Gastrocnemius medialis (tissue), 4 donors: ENCODE measurements around the gene IL6ST.

Experiments used
- POLR2A ChIP-seq, 2 donors: fragments of 450-650 bp; IDR thresholded peaks; one replicate each; pipeline ENCODE4 v1.6.1; 2017; ENCODE audit warnings: antibody characterized with exemption in 2 of 2, mild to moderate bottlenecking in 2 of 2, moderate library complexity in 2 of 2
- TF ChIP-seq, protein P1 (sequence below), 5 experiments: fragments of 450-650 bp in 3 of 5; fragments of 200-600 bp in 2 of 5; sonication (generic) in 2 of 5; IDR thresholded peaks in 4 of 5; conservative IDR thresholded peaks in 1 of 5; 1 replicate in 4 of 5; 2 replicates in 1 of 5; pipeline ENCODE4 v1.5.1; 2016 to 2019; ENCODE audit warnings: antibody characterized with exemption in 5 of 5, mild to moderate bottlenecking in 3 of 5, moderate library complexity in 3 of 5

DNA sequence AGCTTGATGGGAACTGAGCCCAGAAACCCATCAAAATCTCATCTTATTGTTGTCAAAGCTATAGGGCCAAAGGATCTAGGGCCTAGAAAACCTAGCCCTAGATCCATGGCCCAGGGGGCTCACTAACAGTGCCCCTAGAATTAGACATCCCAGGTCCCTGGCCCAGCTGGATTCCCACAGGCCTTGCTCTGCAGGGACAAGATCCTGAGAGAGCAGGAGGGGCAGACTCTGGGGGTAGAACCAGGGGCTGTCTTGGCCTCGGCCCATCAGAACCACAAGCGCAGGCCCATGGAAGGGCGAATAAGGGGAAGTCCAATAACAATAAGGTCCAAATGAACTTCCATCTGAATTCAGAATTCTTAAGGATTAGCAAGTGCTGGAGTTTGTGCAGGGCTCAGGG, 69.6 kb downstream of the IL6ST start:
- TF ChIP-seq, protein P1, sequence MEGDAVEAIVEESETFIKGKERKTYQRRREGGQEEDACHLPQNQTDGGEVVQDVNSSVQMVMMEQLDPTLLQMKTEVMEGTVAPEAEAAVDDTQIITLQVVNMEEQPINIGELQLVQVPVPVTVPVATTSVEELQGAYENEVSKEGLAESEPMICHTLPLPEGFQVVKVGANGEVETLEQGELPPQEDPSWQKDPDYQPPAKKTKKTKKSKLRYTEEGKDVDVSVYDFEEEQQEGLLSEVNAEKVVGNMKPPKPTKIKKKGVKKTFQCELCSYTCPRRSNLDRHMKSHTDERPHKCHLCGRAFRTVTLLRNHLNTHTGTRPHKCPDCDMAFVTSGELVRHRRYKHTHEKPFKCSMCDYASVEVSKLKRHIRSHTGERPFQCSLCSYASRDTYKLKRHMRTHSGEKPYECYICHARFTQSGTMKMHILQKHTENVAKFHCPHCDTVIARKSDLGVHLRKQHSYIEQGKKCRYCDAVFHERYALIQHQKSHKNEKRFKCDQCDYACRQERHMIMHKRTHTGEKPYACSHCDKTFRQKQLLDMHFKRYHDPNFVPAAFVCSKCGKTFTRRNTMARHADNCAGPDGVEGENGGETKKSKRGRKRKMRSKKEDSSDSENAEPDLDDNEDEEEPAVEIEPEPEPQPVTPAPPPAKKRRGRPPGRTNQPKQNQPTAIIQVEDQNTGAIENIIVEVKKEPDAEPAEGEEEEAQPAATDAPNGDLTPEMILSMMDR (IDR thresholded peaks at IDR 0.05 in 4 of 5, conservative IDR thresholded peaks at IDR 0.05 in 1 of 5) = no peak
- TF ChIP-seq POLR2A (IDR thresholded peaks at IDR 0.05) = no peak
